GM21737 (cell line): ENCODE measurements around the gene SLC25A26.

Experiments used
- ATAC-seq: cut with Tn5 transposase; IDR thresholded peaks from one replicate; pipeline ENCODE4 v1.9.1; 2021; ENCODE audit warnings: mild to moderate bottlenecking, moderate library complexity; ENCODE audit not compliant: unreplicated experiment

The SLC25A26 gene

GRCh38 chr3:66367979-66368378 is 147.2 kb downstream of the SLC25A26 start:
- ATAC-seq, result no peak

DNA sequence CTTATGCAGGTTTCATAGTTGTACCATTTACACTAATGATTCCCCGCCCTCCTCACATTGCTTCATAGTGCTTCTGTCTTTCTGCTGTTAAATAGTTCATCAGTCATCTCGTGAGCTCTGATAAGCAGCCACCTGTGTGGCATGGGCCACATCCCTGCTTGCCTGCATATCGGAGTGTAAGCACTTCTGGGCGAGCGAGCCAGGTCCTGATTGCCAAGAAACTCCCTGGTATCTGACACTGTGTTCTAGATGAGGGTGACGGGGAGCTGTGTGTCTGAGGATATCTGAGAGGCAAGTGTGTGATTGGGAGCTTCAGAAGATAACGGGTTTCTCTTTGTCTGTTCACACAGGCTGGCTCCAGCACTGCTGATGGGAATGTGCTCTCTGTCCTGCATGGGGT is 149.4 kb downstream of the SLC25A26 start:
- ATAC-seq, result no peak

GRCh38 chr3:66371432-66371831 is 150.6 kb downstream of the SLC25A26 start:
- ATAC-seq, result no peak

DNA sequence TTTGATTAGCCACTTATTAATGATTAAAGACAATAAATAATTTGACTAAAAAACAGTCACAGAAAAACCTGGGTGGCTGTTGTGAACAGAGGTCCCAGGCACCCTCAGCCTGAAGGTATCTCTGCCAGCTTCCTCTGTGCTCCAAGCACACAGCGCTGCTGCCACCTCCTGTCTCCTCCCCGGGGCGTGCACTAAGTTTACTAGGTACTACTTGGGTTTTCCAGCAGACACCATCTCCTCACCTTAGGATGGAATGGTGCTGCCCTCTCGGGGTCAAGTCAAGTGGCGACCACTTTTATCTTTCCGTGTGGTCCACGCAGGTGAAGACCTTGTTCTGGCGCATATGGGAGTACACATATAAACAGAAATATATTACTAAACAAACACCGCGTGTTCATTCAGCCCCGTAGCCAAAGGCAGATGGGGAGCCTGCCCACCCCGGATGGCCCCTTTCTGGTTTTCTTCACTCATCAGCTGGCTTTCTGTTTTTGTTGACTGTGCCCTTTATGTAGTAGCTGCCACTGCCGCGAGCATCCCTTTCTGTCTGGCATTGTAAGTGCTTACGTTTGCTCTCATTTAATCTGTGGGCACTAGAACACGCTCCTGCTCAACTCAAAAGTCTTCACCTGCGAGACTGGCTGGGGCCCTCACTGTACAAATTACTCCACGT is 152.0 kb downstream of the SLC25A26 start:
- no peak for ATAC-seq

- no peak for ATAC-seq
Measured at GRCh38 chr3:66376568-66376967, 155.8 kb downstream of the SLC25A26 start.

GRCh38 chr3:66377800-66378199 is 157.0 kb downstream of the SLC25A26 start:
- ATAC-seq, result no peak

- ATAC-seq, result no peak
Measured at GRCh38 chr3:66378256-66378655, 157.5 kb downstream of the SLC25A26 start.

DNA sequence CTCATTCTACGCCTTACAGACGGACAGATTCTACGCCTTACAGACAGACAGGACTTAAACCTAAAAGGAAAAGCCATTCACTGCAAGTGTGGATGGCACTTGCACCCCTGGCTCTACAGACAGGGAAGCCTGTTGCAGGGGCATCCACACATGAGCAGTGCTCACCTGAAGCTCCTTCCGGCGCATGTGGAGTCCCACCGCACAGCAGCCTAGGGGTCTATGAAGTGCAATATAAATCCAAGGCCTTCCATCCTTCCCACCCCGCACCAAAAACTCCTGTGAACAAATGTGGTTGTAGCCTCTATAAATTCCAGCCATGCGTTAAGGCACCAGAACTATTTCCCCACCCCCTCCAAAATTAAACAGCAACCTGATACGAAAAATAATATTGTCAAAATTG is 158.8 kb downstream of the SLC25A26 start:
- ATAC-seq, result no peak

- no peak for ATAC-seq
Measured at GRCh38 chr3:66380200-66380932, 159.6 kb downstream of the SLC25A26 start.

- no peak for ATAC-seq
Measured at GRCh38 chr3:66381626-66382025, 160.8 kb downstream of the SLC25A26 start.

DNA sequence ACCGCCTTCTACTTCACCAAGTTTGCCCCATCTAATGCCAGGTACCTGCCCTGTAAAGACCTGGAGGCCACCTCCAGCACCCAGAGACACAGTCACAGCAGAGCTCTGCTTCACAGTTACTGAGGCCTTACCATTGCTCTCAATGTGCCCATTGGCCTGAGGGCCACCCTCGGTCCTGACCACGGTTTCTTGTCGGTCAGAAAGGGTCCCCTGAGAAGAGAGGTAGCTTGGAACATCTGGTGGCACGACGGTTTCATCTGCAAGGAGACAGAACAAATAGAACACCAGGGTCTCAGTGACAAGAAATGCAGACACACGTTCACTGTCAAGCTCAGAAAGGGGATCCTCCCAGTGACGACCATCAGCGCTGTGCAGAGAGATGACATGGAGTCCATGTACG is 161.3 kb downstream of the SLC25A26 start:
- ATAC-seq, result no peak

DNA sequence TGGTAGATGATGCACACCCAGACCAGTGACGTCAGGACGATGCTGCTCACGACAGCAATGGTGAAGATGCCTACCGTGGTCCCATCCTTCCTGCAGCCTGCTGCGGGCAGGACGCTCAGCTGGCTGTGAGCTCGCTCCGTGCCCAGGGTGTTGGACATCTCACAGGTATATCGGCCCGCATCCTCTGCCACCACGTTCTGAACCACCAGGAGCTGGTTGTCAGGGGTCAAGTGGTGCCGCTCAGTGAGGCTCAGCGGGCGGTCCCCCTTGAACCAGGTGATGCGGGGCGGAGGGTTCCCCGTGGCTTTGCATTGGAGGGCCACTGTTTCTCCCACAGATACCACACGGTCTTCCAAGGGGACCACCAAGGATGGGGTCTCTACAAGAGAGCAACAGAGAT is 162.2 kb downstream of the SLC25A26 start:
- no peak for ATAC-seq

- no peak for ATAC-seq
Measured at GRCh38 chr3:66383998-66384745, 163.4 kb downstream of the SLC25A26 start.

- no peak for ATAC-seq
Measured at GRCh38 chr3:66385066-66385465, 164.3 kb downstream of the SLC25A26 start.

DNA sequence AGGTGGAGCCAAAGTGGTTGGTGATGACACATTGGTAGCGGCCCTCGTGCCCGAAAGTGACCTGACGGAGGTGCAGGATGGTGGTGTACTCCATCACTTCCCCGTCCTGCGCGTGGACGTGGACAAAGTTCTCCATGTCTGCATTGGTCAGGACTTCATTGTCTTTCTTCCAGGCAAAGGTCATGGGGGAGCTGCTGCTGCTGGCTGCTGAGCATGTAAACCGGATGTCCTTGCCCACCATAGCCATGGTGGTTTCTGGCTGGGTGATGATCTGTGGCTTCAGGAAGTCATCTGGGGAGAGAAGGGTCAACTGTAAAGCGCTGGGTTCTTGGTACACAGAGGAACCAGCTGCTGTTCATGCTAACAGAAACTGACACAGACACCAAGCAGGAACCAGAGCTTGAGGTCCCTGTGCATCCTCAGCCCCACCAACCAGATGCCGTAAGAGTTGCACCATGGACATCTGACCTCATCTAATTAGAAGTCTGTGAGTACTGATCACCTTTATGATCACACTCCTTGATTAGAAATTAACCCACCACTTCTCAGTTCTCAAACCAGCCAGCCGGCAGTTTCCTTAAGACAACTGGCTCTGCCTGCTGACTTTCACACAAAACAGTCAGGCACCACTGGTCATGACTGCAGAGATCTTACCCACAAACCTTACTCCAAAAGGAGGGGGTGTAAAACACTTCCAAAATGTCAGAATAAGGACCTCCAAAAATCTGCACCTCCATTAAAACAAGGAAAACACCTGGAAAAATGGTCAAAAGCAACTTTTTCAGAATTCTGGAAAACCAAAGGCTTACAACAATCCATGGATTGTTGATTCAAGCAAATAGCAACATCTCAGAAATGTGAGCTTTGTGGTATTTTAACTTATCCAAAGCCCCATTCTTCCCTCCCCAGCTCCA is 165.5 kb downstream of the SLC25A26 start:
- peak; percentile 91 for ATAC-seq

- ATAC-seq, result peak; percentile 40
Measured at GRCh38 chr3:66386925-66387650, 166.3 kb downstream of the SLC25A26 start.

DNA sequence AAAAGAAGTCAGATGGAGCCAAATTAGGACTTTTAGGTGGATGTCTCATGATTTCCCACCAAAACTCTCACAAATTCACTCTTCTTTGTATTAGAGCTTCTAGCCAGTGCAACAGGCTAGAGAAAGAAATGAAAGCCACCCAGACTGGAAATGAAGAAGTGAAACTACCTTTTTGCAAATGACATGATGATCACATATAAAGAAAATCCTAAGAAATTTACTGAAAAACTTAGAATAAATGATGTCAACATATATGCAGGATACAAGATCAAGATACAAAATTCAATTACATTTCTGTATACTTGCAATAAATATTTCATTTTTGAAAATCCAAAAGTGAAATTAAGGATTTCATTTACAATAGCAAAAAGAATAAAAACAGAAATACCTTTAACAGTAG is 169.2 kb downstream of the SLC25A26 start:
- no peak for ATAC-seq

GRCh38 chr3:66392512-66392911 is 171.7 kb downstream of the SLC25A26 start:
- ATAC-seq, result no peak

GRCh38 chr3:66392966-66393332 is 172.1 kb downstream of the SLC25A26 start:
- ATAC-seq, result no peak

- peak; percentile 24 for ATAC-seq
Measured at GRCh38 chr3:66393333-66394005, 172.7 kb downstream of the SLC25A26 start.
